Endodermal cell (in vitro differentiated cells): Measurements from ENCODE around the gene KIAA0513. TPM values are rescaled to one million over a fixed set of nuclear protein-coding genes. Genes with fewer than 3 reads are reported as not detected.

Experiments
- DNase-seq: peaks from one replicate; pipeline ENCODE4 v3.0.0-alpha.2; 2017
- H3K27ac ChIP-seq: 2 replicates; pipeline ENCODE4 v1.5.1; 2013; ENCODE audit warnings: mild to moderate bottlenecking, low read depth, low read length, moderate library complexity
- H3K27me3 ChIP-seq: 2 replicates; pipeline ENCODE4 v1.6.1; 2013; ENCODE audit warnings: mild to moderate bottlenecking, low read length, moderate library complexity; ENCODE audit not compliant: insufficient read depth, control insufficient read depth, poor library complexity, severe bottlenecking
- H3K36me3 ChIP-seq: 2 replicates; pipeline ENCODE4 v1.7.0; 2013; ENCODE audit warnings: mild to moderate bottlenecking, low read length, moderate library complexity; ENCODE audit not compliant: control insufficient read depth, insufficient read depth
- H3K4me1 ChIP-seq: one replicate; pipeline ENCODE4 v1.7.0; 2013; ENCODE audit warnings: low read length; ENCODE audit not compliant: control insufficient read depth, insufficient read depth
- H3K4me3 ChIP-seq: 2 replicates; pipeline ENCODE4 v1.5.1; 2013; ENCODE audit warnings: mild to moderate bottlenecking, low read length, moderate library complexity
- H3K9ac ChIP-seq: 2 replicates; pipeline ENCODE4 v1.6.1; 2013; ENCODE audit warnings: mild to moderate bottlenecking, low read length, moderate library complexity; ENCODE audit not compliant: poor library complexity, severe bottlenecking; ENCODE audit errors: extremely low read depth
- H3K9me3 ChIP-seq: 2 replicates; pipeline ENCODE4 v1.6.1; 2013; ENCODE audit warnings: mild to moderate bottlenecking, low read length, moderate library complexity; ENCODE audit not compliant: control insufficient read depth
- H3K27ac Mint-ChIP-seq: 2 replicates; pipeline ENCODE4 v1.8.0; 2020; ENCODE audit warnings: mixed read lengths
- H3K27me3 Mint-ChIP-seq: 2 replicates; pipeline ENCODE4 v1.8.0; 2021; ENCODE audit warnings: mild to moderate bottlenecking, mixed read lengths; ENCODE audit not compliant: insufficient read depth
- H3K36me3 Mint-ChIP-seq: 2 replicates; pipeline ENCODE4 v1.8.0; 2020; ENCODE audit warnings: low read depth, mixed read lengths
- H3K4me1 Mint-ChIP-seq: 2 replicates; pipeline ENCODE4 v1.8.0; 2020; ENCODE audit warnings: mixed read lengths
- H3K4me3 Mint-ChIP-seq: 2 replicates; pipeline ENCODE4 v1.8.0; 2020; ENCODE audit warnings: mild to moderate bottlenecking, moderate library complexity, mixed read lengths
- H3K9me3 Mint-ChIP-seq: 2 replicates; pipeline ENCODE4 v1.8.0; 2020; ENCODE audit warnings: mild to moderate bottlenecking, mixed read lengths
- CTCF ChIP-seq: fragments of 200-600 bp; sonication (generic); conservative IDR thresholded peaks from 2 replicates; pipeline ENCODE4 v1.5.0; 2021; ENCODE audit warnings: antibody characterized with exemption, mild to moderate bottlenecking
- WGBS, 2 experiments: methylation state at CpG; one replicate each; pipeline versions ENCODE4 v1.1.5 to v1.1.7; 2013; ENCODE audit warnings: missing lambda C conversion rate in 2 of 2, mixed read lengths in 1 of 2; ENCODE audit not compliant: insufficient coverage in 1 of 2, insufficient read length in 1 of 2; 5-methylcytosine and 5-hydroxymethylcytosine counted together
- total RNA-seq, 2 donors: library from RNA; stranded (reverse); fragmentation: NEBNext Ultra II Directional in 1 of 2; extraction: Animal tissue kit (Norgen Biotek cat#: 25700) in 1 of 2; gene quantifications; 2 replicates in 1 of 2; 3 replicates in 1 of 2; pipeline ENCODE4 v1.2.1, GENCODE V29; 2021

KIAA0513 gene
- total RNA-seq, 2 donors from 2014 or later: 9.2 to 16.0 TPM

GRCh38 chr16:85064186-85064585 is 36.6 kb downstream of the KIAA0513 start:
- Histone ChIP-seq H3K9me3 (no peaks in the 10 kb centered on the region), H3K4me3 (no peak overlapping the region), H3K27ac (no peak overlapping the region), H3K36me3 (no peaks in the 10 kb centered on the region), H3K9ac (no peak overlapping the region), H3K4me1 (no peaks in the 10 kb centered on the region), H3K27me3 (no peaks in the 10 kb centered on the region)
- peaks cover 10% of the 10 kb centered on the region for H3K36me3 Mint-ChIP-seq
- no peak overlapping the region for H3K27ac Mint-ChIP-seq
- no peak overlapping the region for H3K4me3 Mint-ChIP-seq
- H3K4me1 Mint-ChIP-seq: peaks cover 12% of the 10 kb centered on the region
- H3K9me3 Mint-ChIP-seq: no peaks in the 10 kb centered on the region
- no peaks in the 10 kb centered on the region for H3K27me3 Mint-ChIP-seq
- DNase-seq: no peak
- WGBS, 2 experiments: 90 to 94% methylated on average over 2 to 6 of the region's 6 CpGs
- TF ChIP-seq CTCF: no peak

- no peak for DNase-seq
- H3K27ac ChIP-seq: no peak overlapping the region
- Mint-ChIP-seq H3K4me3 (no peak overlapping the region), H3K36me3 (peaks cover 10% of the 10 kb centered on the region), H3K27me3 (no peaks in the 10 kb centered on the region), H3K9me3 (no peaks in the 10 kb centered on the region), H3K4me1 (peaks cover 12% of the 10 kb centered on the region), H3K27ac (no peak overlapping the region)
- H3K27me3 ChIP-seq: no peaks in the 10 kb centered on the region
- no peak overlapping the region for H3K9ac ChIP-seq
- no peaks in the 10 kb centered on the region for H3K4me1 ChIP-seq
- no peak overlapping the region for H3K4me3 ChIP-seq
- no peak for TF ChIP-seq CTCF
- H3K9me3 ChIP-seq: no peaks in the 10 kb centered on the region
- no peaks in the 10 kb centered on the region for H3K36me3 ChIP-seq
- WGBS, 2 experiments: 96 to 97% methylated on average over 8 to 13 of the region's 13 CpGs
Observed at GRCh38 chr16:85065099-85065498, 37.5 kb downstream of the KIAA0513 start.

- Histone ChIP-seq H3K4me1 (no peaks in the 10 kb centered on the region), H3K4me3 (no peak overlapping the region), H3K9ac (no peak overlapping the region), H3K36me3 (no peaks in the 10 kb centered on the region), H3K9me3 (no peaks in the 10 kb centered on the region), H3K27me3 (no peaks in the 10 kb centered on the region), H3K27ac (no peak overlapping the region)
- 89 to 94% methylated on average over 10 to 12 of the region's 12 CpGs for WGBS, 2 experiments
- DNase-seq: no peak
- H3K27me3 Mint-ChIP-seq: no peaks in the 10 kb centered on the region
- peaks cover 12% of the 10 kb centered on the region for H3K4me1 Mint-ChIP-seq
- no peak overlapping the region for H3K27ac Mint-ChIP-seq
- H3K9me3 Mint-ChIP-seq: no peaks in the 10 kb centered on the region
- no peak for TF ChIP-seq CTCF
- peaks cover 14% of the 10 kb centered on the region for H3K36me3 Mint-ChIP-seq
- H3K4me3 Mint-ChIP-seq: no peak overlapping the region
Observed at GRCh38 chr16:85066346-85066885, 38.8 kb downstream of the KIAA0513 start.
